Endometrial microvascular endothelial cells (primary cell): ENCODE measurements around the gene RNF113A. TPM values are rescaled to one million over a fixed set of nuclear protein-coding genes. Genes with fewer than 3 reads are reported as not detected.
"Not testable (repeated sequence)": the region's sequence is repeated elsewhere in the genome, so short reads cannot be mapped to it uniquely, and the experiment has no call there.

Source experiments
- in situ Hi-C: cut with HindIII; loops from 2 replicates; pipeline ENCODE4 v1.10.0; 2017; ENCODE audit warnings: low sequenced_read_pairs, low pct_unique_long_range_greater_than_20kb; ENCODE audit errors: inconsistent ontology term
- total RNA-seq: library from RNA; depleted of rRNA; stranded (reverse); fragments of >200 nt; gene quantifications from one replicate; pipeline ENCODE4 v1.2.3, GENCODE V29; 2015; ENCODE audit errors: inconsistent ontology term

RNF113A gene
- total RNA-seq, 1 donor from 2014 or later = 13.6 TPM

DNA sequence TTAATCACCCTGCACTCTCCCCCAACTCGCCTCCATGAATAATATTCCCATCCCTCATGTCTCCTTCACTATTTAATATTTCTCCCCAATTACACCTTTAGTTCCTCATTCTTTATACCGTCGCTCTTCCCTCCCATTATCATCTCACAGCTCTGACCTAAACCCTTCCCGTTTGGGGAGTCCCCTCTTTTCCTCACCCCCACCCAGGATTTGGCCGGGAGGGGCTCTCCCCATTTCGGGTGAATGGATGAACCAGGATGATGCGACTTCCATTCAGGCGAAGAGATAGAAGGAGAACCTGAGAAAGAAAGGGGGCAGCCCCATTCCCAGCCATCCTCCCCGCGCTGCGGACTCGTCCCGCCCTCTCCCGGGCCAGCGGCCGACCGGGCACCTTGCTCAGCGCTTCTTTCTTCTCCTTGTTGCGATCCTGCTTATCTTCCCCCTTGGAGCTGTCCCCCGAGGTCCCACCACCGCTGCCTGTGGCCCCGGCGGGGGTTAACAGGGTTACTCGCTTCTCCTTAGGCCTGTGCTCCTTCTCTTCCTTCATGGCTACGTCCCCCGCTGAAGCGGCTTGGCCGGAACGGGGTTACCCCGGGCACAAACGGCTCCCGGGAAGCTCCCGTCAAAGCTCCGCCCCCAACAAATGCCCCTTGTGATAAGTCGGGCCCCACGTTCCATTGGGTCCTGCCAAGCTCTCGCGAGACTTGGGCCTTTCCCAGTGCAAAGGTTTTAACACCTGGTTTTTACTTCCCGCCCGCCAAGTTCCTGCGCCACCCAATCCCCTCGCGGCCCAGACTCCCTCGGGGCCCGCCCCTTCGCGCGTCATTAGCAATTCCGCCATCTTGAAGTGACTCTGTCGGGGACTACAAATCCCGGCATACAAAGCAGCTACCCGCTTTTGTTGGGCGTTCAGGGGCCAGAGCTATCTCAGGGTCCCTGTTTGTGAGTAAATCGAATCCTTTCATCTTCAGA is 18.9 kb downstream of the RNF113A start, which contains the start of gene UPF3B:
TSS of gene UPF3B (minus strand) at position 582 of the 972 bp plus-strand sequence. CDS start at position 547, 35 bp downstream.
- in situ Hi-C loops = no loop called here

DNA sequence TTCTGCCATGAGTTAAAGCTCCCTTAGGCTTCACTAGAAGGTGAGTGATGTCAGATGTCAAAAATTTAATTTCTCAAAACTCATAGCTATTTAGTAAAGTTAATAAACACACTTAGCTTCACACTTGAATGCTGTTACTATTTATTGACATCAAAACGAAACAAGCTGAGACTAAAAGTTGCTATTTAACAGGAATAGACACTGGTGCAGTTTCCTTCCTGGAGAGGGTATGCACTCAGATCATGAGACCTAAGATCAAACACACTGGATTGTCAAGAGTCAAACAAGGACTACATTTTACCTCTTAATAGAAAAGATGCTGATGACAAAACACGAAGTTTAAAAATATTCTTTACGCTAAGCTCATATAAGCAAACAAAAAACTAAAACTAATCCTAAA is 37.6 kb downstream of the RNF113A start:
- in situ Hi-C loops = no loop called here

DNA sequence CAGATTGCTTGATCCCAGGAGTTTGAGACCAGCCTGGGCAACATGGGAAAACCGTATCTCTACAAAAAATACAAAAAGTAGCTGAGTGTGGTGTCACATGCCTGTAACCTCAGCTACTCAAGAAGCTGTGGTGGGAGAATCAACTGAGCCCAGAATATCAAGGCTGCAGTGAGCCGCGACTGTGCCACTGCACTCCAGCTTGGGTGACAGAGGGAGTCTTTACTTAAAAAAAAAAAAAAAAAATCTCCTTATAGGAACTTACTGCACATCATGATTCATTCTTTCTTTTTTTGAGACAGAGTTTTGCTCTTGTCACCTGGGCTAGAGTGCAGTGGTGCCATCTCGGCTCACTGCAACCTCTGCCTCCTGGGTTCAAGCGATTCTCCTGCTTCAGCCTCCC is 43.1 kb downstream of the RNF113A start:
- in situ Hi-C loops = no loop called here

DNA sequence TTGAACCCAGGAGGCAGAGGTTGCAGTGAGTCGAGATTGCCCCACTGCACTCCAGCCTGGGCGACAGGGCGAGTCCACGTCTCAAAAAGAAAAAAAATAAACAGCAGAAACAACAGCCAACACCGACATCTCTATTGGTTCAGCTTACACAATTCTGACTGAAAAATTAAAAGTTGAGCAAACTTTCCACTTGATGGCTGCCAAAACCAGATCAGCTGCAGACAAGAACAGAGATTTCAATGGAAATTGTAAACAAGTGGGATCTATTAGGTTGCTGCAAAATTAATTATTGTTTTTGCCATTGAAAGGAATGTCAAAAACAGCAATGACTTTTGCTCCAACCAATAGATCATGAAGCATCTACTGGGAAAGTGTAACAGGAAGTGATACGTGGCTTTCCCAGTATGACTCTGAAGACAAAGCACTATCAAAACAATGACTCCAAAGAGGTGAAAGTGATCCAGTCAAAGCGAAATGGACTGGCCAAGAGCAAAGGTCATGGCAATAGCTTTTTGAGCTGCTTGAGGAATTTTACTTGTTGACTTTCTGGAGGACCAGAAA is 45.1 kb downstream of the RNF113A start:
- in situ Hi-C loops = no loop called here

DNA sequence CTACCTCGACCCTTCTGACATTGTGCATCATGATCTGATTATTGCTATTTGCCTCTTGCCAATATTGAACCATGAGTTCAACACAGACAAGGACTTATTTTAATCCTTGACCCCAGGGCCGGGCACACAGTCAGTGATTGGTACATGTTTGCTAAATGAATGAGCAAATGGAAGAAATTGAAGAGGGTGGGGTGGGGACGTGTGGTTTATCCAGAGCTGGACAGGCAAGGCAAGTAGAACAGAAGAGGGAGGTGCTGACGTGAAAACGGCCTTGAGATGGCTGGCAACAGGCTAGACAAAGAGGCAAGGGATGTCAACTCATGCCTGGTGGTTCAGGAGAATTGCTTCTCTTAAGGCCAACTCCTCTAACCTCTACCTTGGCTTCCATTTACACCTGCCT is 47.3 kb downstream of the RNF113A start:
- in situ Hi-C loops = not testable (repeated sequence)

DNA sequence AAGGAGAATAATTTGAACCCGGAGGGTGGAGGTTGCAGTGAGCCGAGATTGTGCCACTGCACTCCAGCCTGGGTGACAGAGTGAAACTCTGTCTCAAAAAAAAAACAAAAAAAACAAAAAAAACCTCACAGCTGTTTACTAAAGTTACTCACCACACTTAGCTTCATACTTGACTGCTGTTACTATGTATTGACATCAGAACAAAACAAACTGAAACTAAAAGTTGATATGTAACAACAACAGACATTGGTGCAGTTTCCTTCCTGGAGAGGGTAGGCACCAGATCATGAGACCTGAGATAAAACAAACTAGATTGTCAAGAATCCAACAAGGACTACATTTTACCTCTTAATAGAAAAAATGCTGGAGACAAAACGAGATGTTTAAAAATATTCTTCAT is 49.8 kb downstream of the RNF113A start:
- in situ Hi-C loops = not testable (repeated sequence)

Other genes with a start within 250 kb of the RNF113A start
- gene SEPTIN6, start 178.6 kb downstream of the RNF113A start, total RNA-seq = 15.0 TPM
- not detected for gene SOWAHD, start 113.1 kb downstream of the RNF113A start, total RNA-seq
- 7,033 TPM for gene RPL39, start 80.1 kb downstream of the RNF113A start, total RNA-seq
- 2.2 TPM for gene UPF3B, start 18.8 kb downstream of the RNF113A start, total RNA-seq
- 54.9 TPM for gene NDUFA1, start 99 bp upstream of the RNF113A start, total RNA-seq
- not detected for gene AKAP14, start 24.2 kb upstream of the RNF113A start, total RNA-seq
- gene NKAP, start 72.0 kb upstream of the RNF113A start, total RNA-seq = 2.4 TPM
- gene RHOXF2B, start 206.0 kb upstream of the RNF113A start, total RNA-seq = not detected
- gene RHOXF1, start 244.2 kb upstream of the RNF113A start, total RNA-seq = not detected